GM12872 (cell line): ENCODE results near the gene NPL.

Experiments used
- CTCF ChIP-seq: IDR thresholded peaks from 3 replicates; pipeline ENCODE4 v1.5.1; 2011; ENCODE audit warnings: low read depth, mild to moderate bottlenecking, low read length, moderate library complexity; ENCODE audit not compliant: insufficient read depth

Gene NPL

GRCh38 chr1:182766881-182767645 lies 22.5 kb upstream of the NPL start:
- TF ChIP-seq CTCF, result no peak

GRCh38 chr1:182768963-182769362 lies 20.6 kb upstream of the NPL start:
- TF ChIP-seq CTCF, result no peak

- TF ChIP-seq CTCF, result no peak
Measured at GRCh38 chr1:182770232-182770631, 19.3 kb upstream of the NPL start.

- no peak for TF ChIP-seq CTCF
Measured at GRCh38 chr1:182771187-182771984, 18.2 kb upstream of the NPL start.

- no peak for TF ChIP-seq CTCF
Measured at GRCh38 chr1:182777386-182777785, 12.2 kb upstream of the NPL start.

GRCh38 chr1:182778862-182779261 lies 10.7 kb upstream of the NPL start:
- no peak for TF ChIP-seq CTCF

GRCh38 chr1:182779530-182779929 lies 10.0 kb upstream of the NPL start:
- TF ChIP-seq CTCF, result no peak
